ENCODE results near the gene HMGCS2. TPM values are rescaled to one million over a fixed set of nuclear protein-coding genes. Genes with fewer than 3 reads are reported as not detected.

Gene HMGCS2
- 0.71 TPM for total RNA-seq
- long read RNA-seq = 0 reads

DNA sequence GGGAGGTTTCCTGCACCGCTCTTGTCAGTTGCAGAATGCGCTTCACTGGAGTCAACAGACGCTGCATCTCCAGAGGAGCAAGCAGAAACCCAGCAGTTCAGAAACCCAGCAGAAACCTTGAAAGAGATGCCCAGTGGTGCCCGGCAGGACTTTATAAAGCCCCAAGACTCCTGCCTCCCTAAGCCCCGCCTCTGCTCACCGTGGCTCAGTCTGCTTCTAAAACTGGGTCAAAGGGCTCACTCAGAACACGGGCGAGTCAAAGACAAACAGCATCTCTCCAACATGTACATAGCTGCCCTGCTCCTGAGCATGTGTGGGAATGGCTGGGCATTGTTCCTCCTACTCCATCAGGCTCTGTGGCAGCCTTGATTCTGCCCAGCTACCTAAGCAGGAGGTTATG is at the start of gene HMGCS2:
Gene HMGCS2 (minus strand): TSS at position 128 of the 400 bp plus-strand sequence. CDS start 61 bp downstream, at position 67.
- no peak for DNase-seq (ENCODE audit: low spot score)

DNA sequence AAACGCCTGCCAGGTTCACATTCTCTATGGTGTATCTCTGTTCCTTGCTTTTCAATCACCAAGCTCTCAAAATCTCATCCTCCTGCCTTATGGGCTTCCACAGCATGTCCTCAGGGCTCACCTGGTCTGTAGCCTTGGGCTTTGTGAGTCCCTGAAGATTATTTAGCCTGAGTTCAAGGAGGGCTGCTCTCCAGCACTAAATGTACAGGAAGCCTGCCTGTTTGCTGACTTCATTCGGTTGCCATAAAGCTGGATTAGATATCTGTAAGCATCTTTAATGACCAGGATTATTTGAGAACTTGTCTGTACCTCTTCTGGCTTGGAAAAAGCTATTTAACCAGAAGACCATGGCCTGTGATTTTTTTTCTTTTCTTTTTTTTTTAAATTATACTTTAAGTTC is 49.5 kb upstream of the HMGCS2 start:
- DNase-seq (ENCODE audit: low spot score) = no peak

DNA sequence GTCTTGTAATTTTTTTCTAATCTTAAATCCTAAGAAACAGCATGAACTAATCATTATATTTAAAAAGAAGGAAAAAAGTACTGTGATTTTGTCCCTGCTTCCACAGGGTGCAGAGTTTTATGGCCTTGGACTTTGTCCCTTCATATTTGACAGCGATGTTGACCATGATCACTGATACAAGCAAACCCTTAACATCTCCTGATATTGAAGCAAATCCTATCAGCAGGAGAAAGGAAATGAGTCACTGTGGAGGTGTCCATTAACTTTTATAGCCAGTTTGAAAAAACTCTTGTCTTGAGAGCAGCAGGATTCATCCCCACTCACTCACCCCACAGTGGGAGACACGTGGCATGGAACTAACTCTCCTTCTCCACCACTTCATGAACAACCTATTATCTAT is 47.7 kb upstream of the HMGCS2 start:
- DNase-seq (ENCODE audit: low spot score) = no peak

DNA sequence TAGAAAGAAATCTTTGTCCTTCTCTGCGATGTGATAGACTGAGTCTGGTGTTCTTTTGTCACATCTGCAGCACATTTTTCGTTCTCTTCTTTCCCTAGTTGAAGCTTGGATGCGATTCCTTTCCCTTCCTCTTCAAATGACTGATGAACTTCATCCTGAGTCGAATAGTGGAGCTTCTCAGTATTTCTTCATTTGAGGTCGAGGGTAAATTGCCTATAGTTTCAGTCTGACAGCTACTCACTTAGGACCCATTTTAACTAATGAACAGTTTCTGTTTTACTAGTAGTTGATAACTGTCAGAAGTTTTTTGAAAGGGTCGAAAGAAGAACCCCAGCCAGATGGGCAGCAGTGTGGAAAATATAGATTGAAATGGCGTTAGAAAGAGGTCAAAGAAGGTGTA is 47.2 kb upstream of the HMGCS2 start:
- DNase-seq (ENCODE audit: low spot score) = no peak

DNA sequence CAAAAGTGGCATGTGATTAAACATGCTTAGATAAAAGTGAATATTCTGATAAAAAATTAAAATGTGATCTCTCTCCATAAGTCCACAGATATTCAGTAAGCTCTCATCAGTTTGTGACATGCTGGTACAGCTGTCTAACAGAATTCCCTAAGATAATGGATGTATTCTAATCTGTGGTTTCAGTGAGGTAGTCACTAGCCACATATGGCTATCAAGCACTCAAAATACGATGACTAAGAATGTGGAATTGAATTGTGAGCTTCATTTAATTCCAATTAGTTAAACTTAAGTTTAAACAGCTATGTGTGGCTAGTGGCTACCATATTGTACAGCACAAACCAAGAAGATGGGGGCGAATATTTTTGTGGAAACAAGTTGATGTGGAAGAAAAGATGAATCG is 46.7 kb upstream of the HMGCS2 start:
- no peak for DNase-seq (ENCODE audit: low spot score)

DNA sequence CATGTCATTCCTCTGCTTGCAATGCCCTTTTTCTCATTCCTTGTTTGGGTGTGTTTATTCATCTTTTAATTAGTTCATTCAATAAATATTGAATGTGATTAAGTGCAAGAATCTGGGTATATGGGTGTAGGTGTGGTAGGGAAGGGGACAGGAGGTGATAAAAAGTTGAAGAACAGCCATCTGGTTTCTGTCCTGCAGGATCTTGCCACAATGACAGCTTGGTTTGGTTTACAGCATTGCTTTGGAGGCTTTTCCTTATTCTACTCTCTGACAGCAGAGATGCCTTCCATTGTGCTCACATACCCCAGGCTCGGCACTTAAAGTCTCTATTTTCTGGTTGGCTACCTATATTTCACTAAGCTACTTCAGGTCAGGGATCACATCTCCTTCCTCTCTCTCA is 45.6 kb upstream of the HMGCS2 start:
- no peak for DNase-seq (ENCODE audit: low spot score)

DNA sequence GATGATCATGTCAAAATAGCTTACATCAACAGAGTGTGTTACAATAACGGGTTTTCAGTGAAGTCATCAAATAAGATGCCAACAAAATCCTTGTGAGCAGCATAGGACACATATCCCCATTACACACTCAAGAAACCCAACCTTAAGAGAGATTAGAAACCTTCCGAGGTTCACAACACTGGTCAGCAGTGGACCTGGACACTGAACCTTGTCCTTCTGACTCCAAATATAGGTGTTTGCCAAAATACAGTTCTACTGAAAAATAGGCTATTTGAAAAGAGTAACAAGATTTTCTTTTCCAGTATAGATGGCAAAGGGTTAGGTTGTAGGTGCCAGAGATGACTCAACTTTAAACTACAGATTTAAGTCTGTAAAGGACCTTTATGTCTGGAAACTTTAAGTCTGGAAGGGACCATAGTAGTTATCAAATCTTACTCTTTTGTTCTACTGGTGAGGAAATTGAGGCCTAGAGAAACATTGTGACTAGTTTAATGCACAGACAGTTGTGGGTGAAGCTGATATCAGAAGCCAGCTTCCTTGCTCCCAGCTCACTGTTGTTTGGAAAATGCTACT is 43.4 kb upstream of the HMGCS2 start:
- DNase-seq (ENCODE audit: low spot score) = no peak

DNA sequence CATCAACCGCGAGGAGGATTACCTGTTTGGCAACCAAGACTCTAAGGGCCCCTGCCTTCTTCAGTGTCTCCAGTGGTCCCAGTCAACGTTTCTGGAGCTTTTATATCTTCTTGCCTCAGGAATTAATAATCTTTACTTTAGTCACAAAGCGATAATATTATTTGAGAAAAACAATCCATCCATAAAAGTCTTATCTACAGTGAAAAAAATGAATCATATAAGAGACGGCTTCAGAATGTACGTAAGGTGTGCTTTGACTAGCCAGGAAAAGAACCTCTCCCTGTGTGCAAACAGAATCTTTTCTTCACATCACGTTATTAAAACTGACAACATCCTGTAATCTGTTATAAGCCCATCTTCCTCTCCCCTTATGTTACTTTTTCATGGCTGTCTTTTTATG is 42.7 kb upstream of the HMGCS2 start, which contains the start of gene REG4:
Gene REG4 (minus strand): TSS at position 74 of the 400 bp plus-strand sequence. CDS start 2,691 bp downstream, outside the sequence.
- no peak for DNase-seq (ENCODE audit: low spot score)

DNA sequence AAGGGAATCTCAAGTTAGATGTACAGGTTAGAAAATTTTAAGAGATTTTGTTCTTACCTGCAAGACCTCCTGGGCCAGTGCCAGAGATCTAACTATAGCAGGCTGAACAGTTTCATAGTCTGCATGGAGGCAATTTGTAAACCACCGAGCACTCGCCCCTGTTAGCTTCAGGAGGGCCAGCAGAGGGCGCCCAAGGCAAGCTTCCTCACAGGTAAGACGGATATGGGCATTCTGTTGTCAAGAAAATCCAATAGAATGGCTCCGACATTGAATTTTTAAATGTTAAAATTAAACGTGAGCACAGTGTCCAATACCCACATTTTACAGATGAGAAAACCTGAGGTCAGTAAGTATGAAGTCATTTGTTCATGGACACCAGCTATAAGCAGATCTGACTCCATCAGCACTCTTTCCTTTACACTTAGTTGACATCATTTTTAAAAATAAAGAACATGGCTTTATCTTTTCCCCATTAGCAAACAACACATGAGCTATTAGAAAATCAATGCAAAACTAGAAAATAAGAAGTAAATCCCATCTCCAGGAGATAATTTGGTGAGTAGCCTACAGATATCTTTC is 40.4 kb upstream of the HMGCS2 start:
- no peak for DNase-seq (ENCODE audit: low spot score)

DNA sequence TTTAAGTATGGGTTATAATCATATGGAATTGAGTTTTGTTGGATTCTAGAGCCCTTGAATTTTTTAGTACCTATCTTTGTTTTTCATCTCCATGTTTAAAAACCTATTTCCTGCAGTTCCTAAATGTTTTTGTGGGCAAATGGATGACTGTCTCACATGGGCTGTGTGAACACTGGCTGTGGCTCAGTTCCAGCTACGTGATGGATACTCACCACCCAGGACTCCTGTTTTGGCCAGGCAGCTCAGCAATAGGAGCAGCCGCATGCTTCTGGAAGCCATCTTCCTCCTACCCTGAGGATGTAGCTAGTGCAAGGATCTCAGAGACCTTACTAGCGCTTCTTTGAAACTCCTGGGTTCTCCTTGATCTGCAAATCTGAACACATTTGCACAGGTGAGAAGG is 39.8 kb upstream of the HMGCS2 start:
- DNase-seq (ENCODE audit: low spot score) = no peak

DNA sequence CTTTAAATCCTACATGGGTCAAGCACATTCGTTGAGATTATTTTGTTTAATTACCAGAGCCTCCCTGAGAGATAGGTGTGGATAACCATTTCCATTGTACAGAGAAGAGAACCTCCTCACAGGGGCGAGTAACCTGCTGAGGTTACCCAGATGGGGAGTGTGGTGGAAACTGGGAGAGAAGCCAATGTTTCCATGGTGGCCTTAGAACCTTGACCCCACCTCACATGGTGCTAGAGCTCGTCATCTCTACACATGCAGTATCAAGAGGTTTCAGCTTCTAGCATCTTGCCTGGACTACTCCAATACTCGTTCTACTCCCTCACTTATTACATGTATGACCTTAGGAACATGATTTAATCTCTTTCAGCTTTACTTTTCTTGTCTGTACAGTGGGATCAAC is 37.8 kb upstream of the HMGCS2 start:
- DNase-seq (ENCODE audit: low spot score) = no peak

DNA sequence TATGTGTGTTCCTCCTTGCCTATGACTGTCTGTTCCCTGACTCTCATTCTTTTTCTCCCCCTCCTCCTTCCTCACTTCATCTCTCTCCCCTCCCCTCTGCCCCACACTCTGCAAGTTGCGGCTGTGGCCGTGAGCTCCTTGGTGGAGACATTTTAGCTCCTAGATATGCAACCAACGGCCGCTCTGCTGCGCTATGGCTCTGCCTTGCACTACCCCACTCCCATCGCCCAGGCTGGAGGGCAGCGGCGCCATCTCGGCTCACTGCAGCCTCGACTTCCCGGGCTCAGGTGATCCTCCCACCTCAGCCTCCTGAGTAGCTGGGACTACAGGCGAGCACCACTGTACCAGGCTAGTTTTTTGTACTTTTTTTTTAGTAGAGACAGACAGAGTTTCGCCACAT is 37.0 kb upstream of the HMGCS2 start:
- DNase-seq (ENCODE audit: low spot score) = no peak

DNA sequence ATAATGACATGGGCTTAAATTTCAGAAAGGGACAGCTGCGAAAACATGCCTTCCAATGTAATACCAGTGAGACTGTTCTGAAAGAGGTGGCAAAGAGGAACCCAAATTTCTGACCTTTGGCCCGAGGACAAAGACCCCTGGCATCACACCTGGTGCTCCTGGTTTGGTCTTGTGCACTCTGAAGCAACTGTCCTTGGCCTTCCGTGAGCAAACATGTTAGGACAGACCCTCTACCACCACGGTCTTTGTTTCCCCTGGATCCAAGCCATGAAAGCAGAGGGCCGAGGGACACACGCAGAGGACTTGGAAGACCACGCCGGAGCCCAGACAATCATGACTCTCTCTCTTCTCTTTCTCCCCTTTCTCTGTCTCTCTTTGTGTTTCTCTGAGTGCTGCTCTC is 36.5 kb upstream of the HMGCS2 start:
- DNase-seq (ENCODE audit: low spot score) = no peak

DNA sequence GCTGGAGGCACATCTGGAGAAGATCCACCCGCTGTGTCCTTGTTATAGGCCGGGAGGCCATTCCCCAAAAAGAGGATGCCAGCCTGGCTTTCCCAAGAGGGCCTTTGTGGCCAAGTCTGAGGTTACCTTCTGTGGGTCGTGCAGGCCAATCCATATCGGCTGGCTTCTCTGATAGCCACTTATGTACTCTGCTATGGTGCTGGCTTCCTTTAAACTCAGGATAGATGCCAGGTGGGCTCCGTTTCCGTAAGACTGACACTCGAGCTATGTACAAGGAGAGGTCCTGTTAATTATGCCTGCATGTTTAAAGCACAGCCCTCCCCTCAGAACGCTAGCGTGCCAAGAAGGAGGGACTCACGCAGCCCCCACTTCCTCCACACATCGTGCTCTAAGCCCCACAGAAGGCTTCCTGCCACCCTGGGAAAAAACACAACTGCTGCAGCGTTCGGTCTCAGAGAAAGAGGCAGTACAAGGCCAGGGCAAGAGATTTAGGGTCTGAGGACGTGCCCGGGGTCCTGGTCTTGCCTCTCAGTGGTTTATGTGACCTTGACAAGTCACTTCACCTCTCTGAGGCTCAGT is 31.0 kb upstream of the HMGCS2 start:
- DNase-seq (ENCODE audit: low spot score) = no peak

DNA sequence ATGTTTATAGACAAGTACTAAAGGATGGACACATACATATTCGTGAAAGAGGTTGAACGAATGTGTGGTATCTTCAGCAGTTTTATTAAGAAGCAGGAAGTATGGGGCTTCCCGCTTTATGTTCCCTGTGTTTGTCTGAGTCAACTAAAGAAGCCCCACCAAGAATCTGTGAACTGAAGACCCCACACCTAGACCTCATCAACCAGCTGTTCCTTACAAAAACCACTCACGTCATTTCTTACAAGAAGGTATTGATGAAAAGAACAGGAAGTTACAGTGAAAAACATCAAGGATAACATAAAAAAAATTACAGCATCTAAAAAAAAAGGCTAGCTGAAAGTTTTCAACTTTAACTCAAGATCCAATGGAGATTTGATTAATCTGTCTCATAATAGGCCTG is 30.3 kb upstream of the HMGCS2 start:
- DNase-seq (ENCODE audit: low spot score) = no peak

DNA sequence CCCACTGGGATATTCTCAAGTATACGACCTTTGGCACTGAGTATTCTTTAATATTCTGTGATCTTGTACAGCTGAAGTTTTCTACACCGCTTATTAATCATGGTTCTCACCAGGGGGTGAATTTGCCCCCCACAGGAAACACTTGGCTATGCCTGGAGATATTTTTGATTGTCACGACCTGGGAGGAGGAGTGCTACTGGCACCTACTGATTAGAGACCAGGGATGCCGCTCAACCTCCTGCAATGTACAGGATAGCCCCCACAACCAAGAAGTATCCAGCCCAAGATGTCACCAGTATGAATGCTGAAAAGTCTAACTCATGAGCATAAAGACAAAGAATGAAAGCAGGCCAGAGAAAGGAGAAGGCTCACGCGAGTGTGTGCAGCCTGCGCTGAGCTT is 28.9 kb upstream of the HMGCS2 start:
- DNase-seq (ENCODE audit: low spot score) = no peak

DNA sequence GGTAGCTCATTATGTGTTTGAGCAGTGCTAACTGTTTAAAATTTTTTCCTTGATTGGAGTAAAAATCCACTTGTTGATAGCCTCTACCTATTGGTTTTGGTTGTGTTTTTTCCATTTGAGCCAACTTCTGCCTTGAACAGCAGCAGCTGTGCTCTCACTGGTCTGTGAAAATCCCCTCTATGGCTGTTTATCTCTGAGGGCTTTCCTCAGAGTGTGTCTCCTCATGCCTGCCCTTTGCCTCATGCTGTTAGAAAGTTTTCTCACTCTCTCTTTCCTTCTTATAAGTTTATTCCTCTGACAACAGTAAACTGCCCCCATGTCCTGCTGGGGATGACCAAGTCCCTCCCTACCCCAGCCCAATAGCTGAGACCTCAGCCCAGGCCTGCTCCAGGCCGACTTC is 28.5 kb upstream of the HMGCS2 start:
- DNase-seq (ENCODE audit: low spot score) = no peak

DNA sequence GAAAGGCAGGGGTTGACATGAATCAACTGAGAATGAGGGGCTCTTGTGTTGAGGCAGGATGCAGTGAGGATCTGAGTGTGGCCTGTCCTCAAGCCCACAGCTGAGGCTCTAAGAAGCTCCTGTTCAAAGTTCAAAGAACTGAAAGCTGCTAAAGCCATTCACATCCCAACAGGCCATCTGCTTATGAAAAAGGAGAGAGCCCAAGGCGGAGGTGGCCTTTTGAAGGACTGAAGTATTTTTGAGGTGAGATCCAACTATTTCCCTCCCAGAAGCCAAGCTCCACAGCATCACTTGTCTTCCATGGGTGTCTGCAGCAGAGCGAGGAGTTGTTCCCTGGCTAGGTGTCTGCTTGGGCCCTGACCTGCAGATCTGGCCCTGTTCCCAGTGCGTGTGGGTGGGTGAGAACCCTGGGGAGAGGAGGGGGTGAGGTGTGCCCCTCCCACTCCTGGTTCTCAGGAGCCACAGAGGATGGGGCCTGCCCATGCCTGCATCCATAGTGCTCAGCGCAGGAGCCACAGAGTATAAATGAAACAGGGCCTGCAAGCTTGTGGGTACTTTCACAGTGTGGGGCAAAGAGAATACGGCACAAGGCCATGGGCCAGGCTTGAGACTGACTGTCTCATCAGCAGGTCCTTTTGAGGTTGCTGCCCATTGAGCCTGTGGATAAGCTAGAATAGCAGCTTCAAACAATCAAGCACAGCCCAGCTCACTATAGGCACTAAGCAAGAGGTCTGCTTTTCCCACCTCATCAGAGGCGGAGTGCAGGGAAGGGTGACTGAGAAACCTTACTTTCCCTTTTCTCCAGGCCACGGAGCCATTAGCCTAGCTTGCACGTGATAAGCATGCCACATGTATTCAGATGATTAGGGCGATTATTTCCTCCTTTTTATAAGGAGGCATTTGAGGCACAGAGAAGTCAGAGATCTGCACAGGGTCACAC is 26.8 kb upstream of the HMGCS2 start:
- DNase-seq (ENCODE audit: low spot score) = no peak

DNA sequence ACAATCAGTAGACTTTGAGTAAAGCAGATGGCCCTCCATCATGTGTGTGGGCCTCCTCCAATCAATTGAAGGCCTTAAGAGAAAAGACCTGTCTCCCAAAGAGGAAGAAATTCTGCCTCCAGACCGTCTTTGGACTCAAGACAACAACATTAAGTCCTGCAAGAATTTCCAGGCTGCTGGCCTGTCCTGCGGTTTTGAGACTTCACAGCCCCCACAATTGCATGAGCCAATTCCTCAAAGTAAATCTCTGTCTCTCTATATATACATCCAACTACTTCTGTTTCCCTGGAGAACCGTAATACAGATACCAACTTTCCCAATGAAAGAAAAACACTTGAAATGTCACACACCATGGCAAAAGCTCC is 26.2 kb upstream of the HMGCS2 start:
- no peak for DNase-seq (ENCODE audit: low spot score)

DNA sequence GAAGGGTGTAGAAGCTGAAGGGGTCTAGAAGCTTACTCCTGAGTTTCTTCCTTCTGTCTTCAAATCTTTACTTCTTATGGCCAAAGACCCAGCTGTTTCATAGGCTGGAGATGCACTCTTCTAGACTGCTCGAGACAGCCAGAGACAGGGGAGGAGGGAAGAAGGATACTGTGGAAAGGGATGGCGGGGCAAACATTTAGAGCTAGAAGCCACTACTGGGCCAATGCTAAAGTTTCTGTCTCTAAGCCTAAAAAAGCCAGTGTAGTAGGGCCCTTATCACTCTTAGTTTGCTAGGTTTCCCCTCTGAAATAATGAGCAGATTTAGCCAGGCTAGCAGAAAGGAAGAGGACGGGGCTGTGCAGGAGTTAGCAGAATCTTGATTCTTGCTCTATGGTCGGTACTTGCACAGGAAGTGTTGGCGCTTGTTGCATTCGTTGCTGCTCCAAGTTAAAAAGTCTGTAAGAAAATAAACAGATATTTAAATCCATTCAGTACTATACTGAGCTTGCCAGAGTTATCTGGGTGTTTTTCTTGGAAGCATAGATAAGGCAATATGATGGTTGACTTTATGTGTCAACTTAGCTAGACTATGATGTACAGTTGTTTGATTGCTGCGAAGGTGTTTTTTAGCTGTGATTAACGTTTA is 25.6 kb upstream of the HMGCS2 start:
- DNase-seq (ENCODE audit: low spot score) = no peak

DNA sequence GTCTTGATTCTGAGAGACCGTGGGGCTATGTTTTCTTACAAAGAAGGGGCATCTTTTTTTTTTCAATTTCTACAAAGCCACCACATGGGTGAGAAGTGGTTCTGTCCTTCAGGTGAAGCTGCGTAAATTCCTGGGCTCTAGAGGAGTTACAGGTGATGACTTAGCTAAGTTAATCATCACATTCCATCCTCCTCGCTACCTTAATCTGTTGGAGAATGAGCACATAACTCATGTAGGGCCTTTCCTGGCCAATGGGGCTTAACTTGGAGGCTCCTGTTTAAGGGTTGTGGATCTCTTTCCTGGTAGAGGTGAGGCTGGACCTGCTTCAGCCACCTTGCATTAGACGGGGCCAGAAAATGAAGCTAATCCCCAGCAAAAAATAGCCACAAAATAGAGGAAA is 22.7 kb upstream of the HMGCS2 start:
- no peak for DNase-seq (ENCODE audit: low spot score)
